ENCODE results near the gene USP7.
"Not testable (repeated sequence)": the region's sequence is repeated elsewhere in the genome, so short reads cannot be mapped to it uniquely, and the experiment has no call there.

USP7 gene

DNA sequence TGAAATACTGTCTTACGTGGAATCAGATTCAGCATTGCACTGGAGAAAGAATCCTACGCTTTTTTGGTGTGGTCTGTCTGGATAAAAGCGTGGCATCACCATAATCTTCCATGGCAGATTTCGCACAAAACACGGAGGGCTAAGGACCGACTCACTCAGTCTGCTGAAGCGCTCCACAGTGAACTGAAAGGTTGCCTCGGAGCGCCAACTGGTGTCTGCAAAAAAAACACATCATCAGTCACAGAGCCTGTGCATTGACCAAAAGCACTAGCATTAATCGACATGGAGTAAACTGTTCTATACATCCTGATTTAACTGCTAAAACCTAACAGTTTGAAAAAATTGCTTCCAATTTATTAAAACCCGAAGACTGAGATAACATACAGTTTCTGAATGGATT lies 40.5 kb downstream of the USP7 start:
- no peak for DNase-seq

DNA sequence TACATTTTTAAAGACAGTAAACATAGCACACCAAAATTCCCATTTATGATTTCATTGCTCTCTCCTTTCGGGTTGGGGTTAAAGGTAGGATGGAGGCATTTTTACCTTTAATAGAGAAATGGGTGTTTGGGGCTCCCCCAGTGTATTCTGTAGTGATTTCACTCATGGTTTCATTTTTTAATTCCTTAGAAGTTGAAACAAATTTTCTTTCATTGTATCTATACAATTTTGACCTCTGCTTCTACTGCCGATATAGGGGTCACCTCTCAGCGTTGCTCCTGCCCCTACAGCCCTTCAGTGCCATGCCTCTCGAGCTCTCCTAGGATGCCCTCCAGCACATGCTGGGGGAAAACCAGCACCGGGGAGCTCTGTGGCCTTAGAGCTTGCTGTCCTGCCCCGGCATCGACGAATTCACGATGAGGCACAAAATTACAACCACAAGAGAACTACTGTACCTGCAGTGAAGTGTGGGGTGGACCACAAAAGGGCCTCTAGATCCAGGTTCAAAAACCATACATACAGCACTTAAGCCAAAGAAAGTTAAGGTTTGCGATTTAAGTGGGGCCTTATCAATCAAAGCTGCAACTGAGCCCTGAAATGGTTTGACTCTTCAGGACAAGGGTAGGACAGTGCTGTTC lies 42.2 kb downstream of the USP7 start:
- DNase-seq: no peak

- no peak for DNase-seq
These were observed 42.9 kb downstream of the USP7 start for GRCh38 chr16:8920645-8921346.

DNA sequence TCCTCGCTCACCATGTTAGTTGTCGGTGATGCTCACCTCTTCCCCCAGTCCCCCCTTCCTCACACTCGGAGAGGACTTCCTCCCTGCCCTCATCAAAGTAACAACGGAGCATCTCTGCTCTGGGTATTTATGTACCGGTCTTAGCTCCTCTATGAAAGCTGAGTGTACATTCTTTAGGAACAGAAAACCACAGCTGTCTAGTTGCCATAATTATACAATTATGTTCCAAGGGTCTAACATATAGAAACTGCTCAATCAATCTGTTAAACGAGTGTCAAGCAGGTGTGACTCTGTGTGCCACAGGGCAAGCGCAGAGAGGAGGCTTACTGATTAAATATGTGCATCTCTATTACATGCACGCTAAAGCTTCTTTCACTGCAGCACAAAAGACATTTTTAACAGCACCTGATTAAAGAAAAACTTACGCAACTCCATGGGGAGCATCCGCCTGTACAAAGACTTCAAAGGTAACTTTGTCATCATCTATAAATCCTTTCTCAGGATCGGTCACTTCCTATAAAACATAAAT lies 43.7 kb downstream of the USP7 start:
- no peak for DNase-seq

GRCh38 chr16:8919089-8919933 lies 44.4 kb downstream of the USP7 start:
- no peak for DNase-seq

- not testable (repeated sequence) for DNase-seq
These were observed 46.4 kb downstream of the USP7 start for GRCh38 chr16:8917336-8917735.

DNA sequence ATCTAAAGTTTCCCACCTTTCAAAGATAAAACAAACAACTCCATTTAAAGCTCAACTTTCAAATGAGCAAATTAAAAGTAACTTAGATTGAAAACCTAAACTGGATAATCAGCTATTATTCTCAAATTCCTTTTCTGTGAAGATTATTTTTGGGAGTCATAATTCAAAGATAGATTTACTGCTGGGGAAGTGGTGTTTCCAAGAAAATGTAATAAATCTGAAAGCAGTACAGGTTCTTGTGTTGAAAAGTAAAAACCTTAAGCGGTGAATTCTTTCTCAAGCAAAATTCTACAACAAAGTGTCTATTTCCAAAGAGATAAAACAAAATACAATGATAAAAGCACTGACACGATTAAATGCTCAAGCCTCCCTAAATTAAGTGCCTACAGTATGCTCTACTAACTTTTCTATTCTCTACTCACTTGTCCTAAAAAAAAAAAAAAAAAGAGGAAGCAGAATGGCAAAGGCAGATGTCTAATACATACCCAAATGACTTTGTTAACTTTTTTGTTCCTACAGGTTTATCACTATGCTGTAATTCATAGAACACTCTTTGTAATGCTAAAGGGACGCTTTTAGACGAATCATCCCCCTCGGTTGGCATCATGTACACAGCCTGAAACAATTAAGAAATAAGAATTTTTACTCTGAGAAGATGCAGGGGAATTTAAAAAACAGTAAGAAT lies 47.0 kb downstream of the USP7 start:
- DNase-seq: no peak

- no peak for DNase-seq
These were observed 47.9 kb downstream of the USP7 start for GRCh38 chr16:8915722-8916301.

- DNase-seq: no peak
These were observed 49.6 kb downstream of the USP7 start for GRCh38 chr16:8914098-8914497.

DNA sequence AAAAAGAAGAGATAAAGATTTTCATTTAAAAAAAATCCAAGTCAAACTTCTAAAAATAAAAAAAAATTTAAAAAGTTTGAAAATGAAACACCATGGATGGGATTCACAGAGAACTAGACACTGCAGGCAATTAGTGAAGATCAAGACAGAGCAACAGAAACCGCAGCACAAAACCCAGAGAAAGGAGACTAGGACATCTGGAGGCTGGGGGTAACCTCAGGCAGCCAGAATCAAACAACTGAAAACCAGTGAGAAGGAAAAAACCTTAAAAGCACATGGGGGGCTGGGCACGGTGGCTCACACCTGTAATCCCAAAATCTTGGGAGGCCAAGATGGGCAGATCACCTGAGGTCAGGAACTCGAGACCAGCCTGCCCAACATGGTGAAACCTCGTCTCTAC lies 50.9 kb downstream of the USP7 start:
- DNase-seq: no peak

DNA sequence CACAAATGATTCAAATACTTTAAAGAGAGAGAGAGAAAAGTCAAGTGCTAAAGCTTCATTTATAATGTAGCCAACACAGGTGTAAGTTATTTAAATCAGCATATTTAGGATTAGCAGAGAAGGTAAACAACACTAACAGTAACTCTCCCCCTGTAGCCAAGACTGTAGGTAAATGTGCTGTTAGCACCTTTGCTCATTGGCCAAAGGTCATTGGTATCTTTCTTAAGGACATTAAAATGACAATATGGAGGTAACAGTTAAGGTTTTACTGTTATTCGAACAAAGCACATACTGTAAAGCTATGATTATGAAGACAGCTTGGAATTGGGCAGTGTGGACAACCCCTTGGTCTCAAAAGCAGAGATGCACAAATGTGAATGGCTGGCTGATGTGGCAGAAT lies 52.9 kb downstream of the USP7 start:
- no peak for DNase-seq

- no peak for DNase-seq
These were observed 54.8 kb downstream of the USP7 start for GRCh38 chr16:8908810-8909468.

- no peak for DNase-seq
These were observed 56.6 kb downstream of the USP7 start for GRCh38 chr16:8907096-8907495.

DNA sequence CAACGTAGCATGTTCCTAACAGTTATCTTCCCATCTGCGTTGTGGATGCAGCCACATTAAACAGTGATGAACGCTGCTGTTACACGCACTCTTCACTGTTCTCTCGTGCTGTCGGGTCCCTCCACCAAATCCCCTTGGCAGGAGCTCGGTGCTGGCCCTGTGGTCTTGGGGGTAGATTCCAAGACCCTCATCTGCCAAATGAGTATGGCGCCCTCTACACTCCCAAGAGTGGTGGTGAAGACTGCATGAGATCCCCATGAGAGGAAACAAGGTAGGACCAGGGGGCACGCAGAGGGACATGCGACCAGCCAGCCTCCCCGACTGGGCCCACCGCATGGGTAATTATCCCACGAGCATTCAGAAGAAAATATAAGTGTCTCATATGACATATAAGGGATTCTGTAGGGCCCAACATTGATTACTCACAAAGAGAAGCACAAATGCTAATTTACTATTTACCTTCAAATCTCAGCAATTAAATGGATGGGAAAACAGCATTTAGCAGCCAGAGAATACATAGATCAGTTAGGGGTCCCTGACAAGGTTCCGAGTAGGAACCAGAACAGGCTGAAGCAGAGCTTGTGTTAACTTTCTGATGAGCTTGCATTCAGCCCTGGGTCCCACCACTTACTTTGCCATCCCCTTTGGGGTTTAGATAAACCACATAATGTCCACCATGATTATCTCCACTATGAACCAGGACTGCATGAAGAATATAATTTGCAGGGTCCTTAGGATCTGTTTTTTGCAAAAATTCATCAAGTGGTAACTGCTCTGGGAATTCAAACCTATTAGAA lies 57.7 kb downstream of the USP7 start:
- no peak for DNase-seq

- DNase-seq: no peak
These were observed 58.4 kb downstream of the USP7 start for GRCh38 chr16:8905168-8905762.

DNA sequence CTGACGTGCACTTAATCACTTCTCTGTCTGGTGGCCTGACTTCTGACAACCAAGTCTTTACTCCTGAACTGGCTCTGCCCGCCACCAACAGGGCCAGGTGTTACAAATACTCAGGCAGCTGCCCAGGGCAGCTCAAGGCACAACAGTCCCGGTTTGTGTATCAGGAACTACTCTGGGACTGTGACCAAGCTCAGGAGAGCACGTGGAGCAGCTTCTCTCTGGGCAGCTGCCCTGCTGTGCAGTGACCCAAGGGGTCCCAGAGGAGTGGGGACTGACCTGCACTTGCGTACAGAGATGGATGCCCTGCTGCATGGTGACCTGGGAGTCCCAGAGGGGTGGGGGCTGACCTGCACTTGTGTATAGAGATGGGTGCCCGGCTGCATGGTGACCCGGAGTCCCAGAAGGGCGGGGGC lies 59.7 kb downstream of the USP7 start:
- DNase-seq: no peak

DNA sequence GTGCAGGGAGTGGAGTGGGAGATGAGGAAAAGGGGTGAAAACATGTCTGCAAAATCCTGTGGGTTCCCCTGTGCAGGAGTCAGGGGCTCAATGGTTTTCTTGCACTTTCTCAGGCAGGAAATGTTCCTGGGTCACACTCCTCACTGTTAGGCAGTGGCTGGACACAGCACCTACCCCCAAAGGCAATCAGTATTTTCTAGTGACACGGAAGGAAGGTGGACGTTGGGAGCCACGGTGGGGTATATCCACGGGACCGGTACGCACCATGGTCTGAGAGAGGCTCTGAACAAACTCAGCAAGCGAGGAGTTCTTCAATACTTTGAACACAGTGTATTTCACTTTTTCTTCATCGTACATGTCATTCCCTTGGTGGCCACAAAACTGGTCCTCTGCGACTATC lies 60.7 kb downstream of the USP7 start:
- DNase-seq: no peak

GRCh38 chr16:8901320-8901861 lies 62.3 kb downstream of the USP7 start:
- peak; percentile 7 for DNase-seq

GRCh38 chr16:8900343-8900742 lies 63.4 kb downstream of the USP7 start:
- DNase-seq: no peak

GRCh38 chr16:8899709-8900317 lies 63.9 kb downstream of the USP7 start:
- DNase-seq: peak; percentile 15

Data from activated T-cell treated with anti-CD3 and anti-CD28 coated beads, Interleukin-2, amount 50 U/mL, for 1 hour (primary cell).